HepG2 (cell line): ENCODE data around the gene IKZF3. TPM values are rescaled to one million over a fixed set of nuclear protein-coding genes. Genes with fewer than 3 reads are reported as not detected.

Experiments
- AFF4 ChIP-seq: sonication (generic); formaldehyde crosslinking; IDR thresholded peaks from 2 replicates; pipeline ENCODE4 v1.4.0; 2020; ENCODE audit warnings: missing genetic modification reagents
- HIC2 ChIP-seq: sonication (generic); formaldehyde crosslinking; IDR thresholded peaks from 2 replicates; pipeline ENCODE4 v1.9.0; 2022; ENCODE audit warnings: low read depth, missing genetic modification reagents
- PRDM4 ChIP-seq: sonication (generic); formaldehyde crosslinking; IDR thresholded peaks from 2 replicates; pipeline ENCODE4 v1.9.0; 2021; ENCODE audit warnings: missing genetic modification reagents, borderline replicate concordance
- RFX5 ChIP-seq: IDR thresholded peaks from 2 replicates; pipeline ENCODE4 v1.6.1; 2011; ENCODE audit warnings: low read depth, low read length, improper control_type of control experiment
- TRIM24 ChIP-seq: sonication (generic); formaldehyde crosslinking; IDR thresholded peaks from 2 replicates; pipeline ENCODE4 v1.8.0; 2022; ENCODE audit warnings: mild to moderate bottlenecking, missing genetic modification reagents
- UBTF ChIP-seq: sonication (generic); formaldehyde crosslinking; IDR thresholded peaks from 2 replicates; pipeline ENCODE4 v1.4.0; 2020; ENCODE audit warnings: mild to moderate bottlenecking, missing genetic modification reagents
- YEATS2 ChIP-seq: sonication (generic); formaldehyde crosslinking; IDR thresholded peaks from 2 replicates; pipeline ENCODE4 v1.4.0; 2020; ENCODE audit warnings: missing genetic modification reagents, borderline replicate concordance
- ZNF124 ChIP-seq: sonication (generic); formaldehyde crosslinking; IDR thresholded peaks from 2 replicates; pipeline ENCODE4 v1.4.0; 2020; ENCODE audit warnings: missing genetic modification reagents
- ZNF33B ChIP-seq: sonication (generic); formaldehyde crosslinking; IDR thresholded peaks from 2 replicates; pipeline ENCODE4 v1.5.1; 2020; ENCODE audit warnings: mild to moderate bottlenecking, missing genetic modification reagents
- ZNF350 ChIP-seq: sonication (generic); formaldehyde crosslinking; IDR thresholded peaks from 2 replicates; pipeline ENCODE4 v1.4.0; 2020; ENCODE audit warnings: mild to moderate bottlenecking, low read depth, missing genetic modification reagents, borderline replicate concordance
- ZNF563 ChIP-seq: sonication (generic); formaldehyde crosslinking; IDR thresholded peaks from 2 replicates; pipeline ENCODE4 v1.8.0; 2022; ENCODE audit warnings: mild to moderate bottlenecking, moderate library complexity, missing genetic modification reagents
- ZNF574 ChIP-seq: sonication (generic); formaldehyde crosslinking; IDR thresholded peaks from 2 replicates; pipeline ENCODE4 v1.4.0; 2020; ENCODE audit warnings: missing genetic modification reagents
- ZNF777 ChIP-seq: sonication (generic); formaldehyde crosslinking; IDR thresholded peaks from 2 replicates; pipeline ENCODE4 v1.4.0; 2020; ENCODE audit warnings: missing genetic modification reagents
- ZSCAN22 ChIP-seq: sonication (generic); formaldehyde crosslinking; IDR thresholded peaks from 2 replicates; pipeline ENCODE4 v1.4.0; 2020; ENCODE audit warnings: mild to moderate bottlenecking, missing genetic modification reagents
- polyA plus RNA-seq, 8 experiments: library from polyadenylated mRNA; depleted of rRNA in 3 of 8; stranded (reverse) in 7 of 8; unstranded in 1 of 8; fragments of >200 nt; fragmentation: Illumina TruSeq in 4 of 8; extraction: Trizol in 4 of 8; gene quantifications; 2 replicates each; pipeline versions ENCODE4 v1.2.1 to v1.2.3, GENCODE V29; 2011 to 2016; ENCODE audit warnings: low read depth in 4 of 8, missing spikeins in 1 of 8, mixed read lengths in 1 of 8; ENCODE audit not compliant: insufficient read depth in 1 of 8
- total RNA-seq, 5 experiments: library from RNA; depleted of rRNA; stranded (reverse); fragments of >200 nt; fragmentation: Illumina TruSeq; extraction: Trizol; gene quantifications; 2 replicates each; pipeline ENCODE4 v1.2.3, GENCODE V29; 2016; ENCODE audit warnings: low read depth in 1 of 5

The IKZF3 gene
- total and polyA plus RNA-seq, 2 of the 13 experiments (the other 11 are each of a cell fraction or from before 2014, with no cell fraction given) = not detected

GRCh38 chr17:39863918-39864746 is at the start of gene IKZF3 (continued):
- TF ChIP-seq ZNF574 (CRISPR knock-in tag) = peak; percentile 90
- TF ChIP-seq ZNF563 = peak; percentile 99
- TF ChIP-seq UBTF (CRISPR knock-in tag) = peak; percentile 94
- TF ChIP-seq AFF4 (CRISPR knock-in tag) = 0 out of 2 replicates have a peak, but pooled peaks have one; percentile 61
- peak; percentile 79 for TF ChIP-seq ZNF777 (CRISPR knock-in tag)
- peak; percentile 89; the same call in 1 of the 2 replicates for TF ChIP-seq YEATS2 (CRISPR knock-in tag)
- peak; percentile 86 for TF ChIP-seq ZNF350
- peak; percentile 93; the same call in 1 of the 2 replicates for TF ChIP-seq PRDM4 (CRISPR knock-in tag)
- peak; percentile 98 for TF ChIP-seq ZNF124 (CRISPR knock-in tag)
- no peak for TF ChIP-seq TRIM24
- peak; percentile 98 for TF ChIP-seq ZNF33B (CRISPR knock-in tag)
- peak; percentile 71 for TF ChIP-seq HIC2 (CRISPR knock-in tag)
- no peak for TF ChIP-seq RFX5
- TF ChIP-seq ZSCAN22 (CRISPR knock-in tag) = no peak
